ENCODE results near the gene USP32.
"Not testable (repeated sequence)": the region's sequence is repeated elsewhere in the genome, so short reads cannot be mapped to it uniquely, and the experiment has no call there.

Gene USP32, protein sequence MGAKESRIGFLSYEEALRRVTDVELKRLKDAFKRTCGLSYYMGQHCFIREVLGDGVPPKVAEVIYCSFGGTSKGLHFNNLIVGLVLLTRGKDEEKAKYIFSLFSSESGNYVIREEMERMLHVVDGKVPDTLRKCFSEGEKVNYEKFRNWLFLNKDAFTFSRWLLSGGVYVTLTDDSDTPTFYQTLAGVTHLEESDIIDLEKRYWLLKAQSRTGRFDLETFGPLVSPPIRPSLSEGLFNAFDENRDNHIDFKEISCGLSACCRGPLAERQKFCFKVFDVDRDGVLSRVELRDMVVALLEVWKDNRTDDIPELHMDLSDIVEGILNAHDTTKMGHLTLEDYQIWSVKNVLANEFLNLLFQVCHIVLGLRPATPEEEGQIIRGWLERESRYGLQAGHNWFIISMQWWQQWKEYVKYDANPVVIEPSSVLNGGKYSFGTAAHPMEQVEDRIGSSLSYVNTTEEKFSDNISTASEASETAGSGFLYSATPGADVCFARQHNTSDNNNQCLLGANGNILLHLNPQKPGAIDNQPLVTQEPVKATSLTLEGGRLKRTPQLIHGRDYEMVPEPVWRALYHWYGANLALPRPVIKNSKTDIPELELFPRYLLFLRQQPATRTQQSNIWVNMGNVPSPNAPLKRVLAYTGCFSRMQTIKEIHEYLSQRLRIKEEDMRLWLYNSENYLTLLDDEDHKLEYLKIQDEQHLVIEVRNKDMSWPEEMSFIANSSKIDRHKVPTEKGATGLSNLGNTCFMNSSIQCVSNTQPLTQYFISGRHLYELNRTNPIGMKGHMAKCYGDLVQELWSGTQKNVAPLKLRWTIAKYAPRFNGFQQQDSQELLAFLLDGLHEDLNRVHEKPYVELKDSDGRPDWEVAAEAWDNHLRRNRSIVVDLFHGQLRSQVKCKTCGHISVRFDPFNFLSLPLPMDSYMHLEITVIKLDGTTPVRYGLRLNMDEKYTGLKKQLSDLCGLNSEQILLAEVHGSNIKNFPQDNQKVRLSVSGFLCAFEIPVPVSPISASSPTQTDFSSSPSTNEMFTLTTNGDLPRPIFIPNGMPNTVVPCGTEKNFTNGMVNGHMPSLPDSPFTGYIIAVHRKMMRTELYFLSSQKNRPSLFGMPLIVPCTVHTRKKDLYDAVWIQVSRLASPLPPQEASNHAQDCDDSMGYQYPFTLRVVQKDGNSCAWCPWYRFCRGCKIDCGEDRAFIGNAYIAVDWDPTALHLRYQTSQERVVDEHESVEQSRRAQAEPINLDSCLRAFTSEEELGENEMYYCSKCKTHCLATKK (N-terminal part only)

GRCh38 chr17:60392042-60392844 lies at the start of gene USP32:
Gene USP32 (minus strand): TSS chr17:60392133. CDS start chr17:60391939, 194 bp downstream.
- peak; percentile 93 to 99 (median 96) for DNase-seq
- intact Hi-C loops (cut with DNase I), result loop anchor here (5.0 kb wide), 2 partner anchors 65 to 160 kb away; no protein-coding TSS in a partner anchor

DNA sequence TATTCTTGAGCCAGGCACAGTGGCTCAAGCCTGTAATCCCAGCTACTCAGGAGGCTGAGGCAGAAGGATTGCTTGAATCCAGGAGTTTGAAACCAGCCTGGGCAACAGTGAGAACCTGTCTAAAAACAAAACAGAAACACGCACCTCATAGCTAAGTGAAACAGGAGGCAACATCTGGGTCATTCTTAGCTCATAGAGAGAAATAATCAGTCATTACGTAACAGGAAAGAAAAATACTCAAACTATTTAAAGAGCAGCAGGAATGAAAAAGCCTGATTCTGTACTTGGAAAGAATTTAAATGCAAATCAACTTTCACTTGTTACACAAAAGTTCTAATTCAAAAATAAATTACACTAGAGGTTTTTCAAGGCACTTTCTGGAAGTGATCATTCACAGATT lies 47.6 kb upstream of the USP32 start:
- intact Hi-C loops (cut with DNase I), result loop anchor here (10.0 kb wide), 2 partner anchors 295 to 335 kb away; partner anchors contain the start of gene CA4
- DNase-seq, result no peak

DNA sequence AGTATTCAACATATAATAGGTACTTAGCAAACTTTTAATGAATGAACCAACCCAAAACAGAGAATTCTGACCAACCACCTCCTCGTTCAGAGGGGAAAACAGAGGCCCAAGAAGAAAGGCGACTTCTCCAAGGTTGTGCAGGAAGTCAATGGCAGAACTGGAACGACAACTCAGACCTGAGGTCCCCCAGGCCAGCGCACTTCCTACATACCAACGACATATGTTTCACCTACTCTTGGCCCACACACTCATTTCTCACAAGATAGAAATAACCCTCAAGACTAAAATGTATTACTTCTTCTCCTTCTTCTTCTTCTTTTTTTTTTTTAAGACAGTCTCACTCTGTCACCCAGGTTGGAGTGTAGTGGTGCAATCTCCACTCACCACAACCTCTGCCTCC lies 44.7 kb upstream of the USP32 start:
- DNase-seq, result no peak
- intact Hi-C loops (cut with DNase I), result loop anchor here (10.0 kb wide), 2 partner anchors 292 to 332 kb away; partner anchors contain the start of gene CA4

GRCh38 chr17:60435244-60436167 lies 43.6 kb upstream of the USP32 start:
- intact Hi-C loops (cut with DNase I), result loop anchor here (10.0 kb wide), 2 partner anchors 291 to 331 kb away; partner anchors contain the start of gene CA4
- peak in 8 of 10 donors; percentile 34 to 86 (median 70) for DNase-seq

DNA sequence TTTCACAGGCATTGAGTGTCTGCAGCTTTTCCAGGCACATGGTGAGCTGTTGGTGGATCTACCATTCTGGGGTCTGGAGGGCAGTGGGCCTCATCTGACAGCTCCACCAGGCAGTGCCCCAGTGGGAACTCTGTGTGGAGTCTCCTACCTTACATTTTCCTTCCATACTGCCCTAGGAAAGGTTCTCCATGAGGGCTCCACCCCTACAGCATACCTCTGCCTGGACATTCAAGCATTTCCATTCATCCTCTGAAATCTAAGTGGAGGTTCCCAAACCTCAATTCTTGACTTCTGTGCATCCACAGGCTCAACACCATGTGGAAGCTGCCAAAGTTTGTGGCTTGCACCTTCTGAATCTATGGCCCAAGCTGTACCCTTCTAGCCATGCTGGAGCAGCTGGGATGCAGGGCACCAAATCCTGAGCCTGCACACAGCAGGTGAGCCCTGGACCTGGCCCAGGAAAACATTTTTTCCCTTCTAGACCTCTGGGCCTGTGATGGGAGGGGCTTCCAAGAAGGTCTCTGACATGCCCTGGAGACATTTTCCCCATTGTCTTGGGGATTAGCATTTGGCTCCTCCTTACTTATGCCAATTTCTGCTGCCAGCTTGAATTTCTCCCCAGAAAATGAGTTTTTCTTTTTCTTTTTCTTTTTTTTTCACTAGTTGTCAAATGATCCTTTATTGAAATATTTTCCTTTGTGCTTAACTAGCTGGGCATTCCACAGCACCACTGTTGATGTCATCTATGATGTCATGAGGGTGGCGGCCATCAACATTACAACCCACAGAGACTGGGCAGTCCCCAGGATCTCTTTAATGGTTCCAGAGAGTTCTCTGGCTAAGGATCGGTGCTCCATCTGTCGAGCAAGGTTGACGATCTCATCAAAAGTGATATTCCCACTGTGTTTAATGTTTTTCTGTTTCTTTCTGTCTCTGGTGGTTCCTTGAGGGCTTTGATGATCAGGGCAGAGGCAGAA lies 41.4 kb upstream of the USP32 start:
- DNase-seq, result not testable (repeated sequence)
- intact Hi-C loops (cut with DNase I), result loop anchor here (5.0 to 10.0 kb wide), 3 partner anchors 201 to 329 kb away; partner anchors contain the start of gene CA4

- intact Hi-C loops (cut with DNase I), result loop anchor here (5.0 to 10.0 kb wide), 3 partner anchors 198 to 326 kb away; partner anchors contain the start of gene CA4
These were observed 38.6 kb upstream of the USP32 start for GRCh38 chr17:60430561-60430960.

GRCh38 chr17:60428491-60428890 lies 36.6 kb upstream of the USP32 start:
- DNase-seq; intact Hi-C loops (cut with DNase I): not testable (repeated sequence)

More at GRCh38 chr17:60430561-60430960, 38.6 kb upstream of the USP32 start:
- not testable (repeated sequence) for DNase-seq

DNA sequence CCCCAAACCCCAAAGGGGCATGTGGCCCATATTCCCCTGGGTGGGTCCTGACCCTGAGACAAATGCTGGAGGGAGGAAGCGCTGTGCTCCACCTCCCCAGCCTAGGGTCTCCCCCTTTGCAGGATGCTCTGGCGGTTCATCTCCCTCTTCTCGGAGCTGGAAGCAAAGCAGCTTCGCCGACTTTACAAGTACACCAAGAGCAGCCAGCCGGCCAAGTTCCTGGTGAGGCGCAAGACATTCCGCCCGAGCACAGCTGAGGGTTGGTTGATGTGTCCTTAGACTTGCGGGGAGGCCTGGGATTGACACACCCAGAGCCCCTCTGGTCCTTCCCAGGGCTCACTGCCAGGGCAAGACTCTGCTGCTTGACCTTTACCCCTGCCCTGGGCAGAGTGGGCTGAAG lies 34.7 kb upstream of the USP32 start:
- no peak for DNase-seq
- intact Hi-C loops (cut with DNase I), result no loop called here

- DNase-seq, result no peak
- intact Hi-C loops (cut with DNase I), result no loop called here
These were observed 33.7 kb upstream of the USP32 start for GRCh38 chr17:60425626-60426025.

GRCh38 chr17:60423865-60424264 lies 31.9 kb upstream of the USP32 start:
- intact Hi-C loops (cut with DNase I), result no loop called here

DNA sequence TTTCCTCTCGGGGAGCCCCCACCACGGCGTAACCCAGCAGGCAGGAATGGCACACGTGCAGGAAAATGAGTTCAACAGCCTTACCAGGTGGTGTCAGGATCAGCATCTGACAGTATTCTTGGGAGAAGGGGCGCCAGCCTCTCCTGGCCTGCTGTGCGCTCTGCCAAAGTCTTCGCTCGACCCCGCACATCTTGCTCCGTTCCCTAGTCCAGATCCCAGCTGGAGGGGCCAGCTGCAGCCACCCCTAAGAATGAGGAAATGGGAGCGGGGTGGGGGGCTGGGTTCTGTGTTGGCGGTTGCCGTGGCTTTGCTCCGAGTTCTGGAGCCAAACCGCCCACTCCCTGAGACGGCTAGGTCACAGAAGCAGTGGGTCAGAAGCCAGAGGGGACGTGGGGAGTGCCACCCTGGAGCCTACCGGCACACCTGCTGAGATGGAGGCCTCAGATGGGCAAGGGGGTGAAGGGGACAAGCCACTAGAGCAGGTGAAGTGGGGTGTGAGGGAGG lies 30.3 kb upstream of the USP32 start, which contains the start of gene CHCT1:
TSS of gene CHCT1 (plus strand) at position 328 of the 504 bp plus-strand sequence. CDS start at position 432, 104 bp downstream.
- DNase-seq, result peak in 1 of 10 donors; percentile 25
- intact Hi-C loops (cut with DNase I), result no loop called here

More at GRCh38 chr17:60423865-60424264, 31.9 kb upstream of the USP32 start:
- no peak for DNase-seq

GRCh38 chr17:60421273-60422161 lies 29.6 kb upstream of the USP32 start:
- intact Hi-C loops (cut with DNase I), result loop anchor here (1.0 kb wide), 1 partner anchor 217 kb away; no protein-coding TSS in a partner anchor
- peak in 9 of 10 donors; percentile 49 to 95 (median 67) for DNase-seq

DNA sequence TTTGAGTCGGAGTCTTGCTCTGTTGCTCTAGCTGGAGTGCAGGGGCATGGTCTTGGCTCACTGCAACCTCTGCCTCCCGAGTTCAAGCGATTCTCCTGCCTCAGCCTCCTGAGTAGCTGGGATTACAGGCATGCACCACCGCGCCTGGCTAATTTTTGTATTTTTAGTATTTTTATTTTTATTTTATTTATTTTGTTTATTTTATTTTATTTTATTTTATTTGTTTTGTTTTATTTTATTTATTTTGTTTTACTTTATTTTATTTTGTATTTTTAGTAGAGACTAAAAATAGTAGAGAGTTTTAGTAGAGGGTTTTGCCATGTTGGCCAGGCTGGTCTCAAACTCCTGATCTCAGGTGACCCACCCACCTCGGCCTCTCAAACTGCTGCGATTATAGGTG lies 27.9 kb upstream of the USP32 start:
- intact Hi-C loops (cut with DNase I); DNase-seq: not testable (repeated sequence)

- intact Hi-C loops (cut with DNase I); DNase-seq: not testable (repeated sequence)
These were observed 27.1 kb upstream of the USP32 start for GRCh38 chr17:60419003-60419402.

GRCh38 chr17:60416368-60416925 lies 24.5 kb upstream of the USP32 start:
- intact Hi-C loops (cut with DNase I), result no loop called here
- DNase-seq, result peak in 1 of 10 donors; percentile 22
